Vagina (tissue), 2 donors: ENCODE data around the gene TNNC1. TPM values are rescaled to one million over a fixed set of nuclear protein-coding genes. Genes with fewer than 3 reads are reported as not detected.
A peak's percentile ranks its signal among the peaks of the same experiment; 100 is the strongest.

Source experiments
- DNase-seq, 2 donors: peaks; one replicate each; pipeline ENCODE4 v3.0.0-alpha.2; 2017; ENCODE audit errors: extremely low spot score in 2 of 2
- H3K27ac ChIP-seq: fragments of 200-600 bp; sonication (generic); one replicate; pipeline ENCODE4 v1.5.1; 2019
- H3K27me3 ChIP-seq: fragments of 200-600 bp; sonication (generic); one replicate; pipeline ENCODE4 v1.5.1; 2019
- H3K36me3 ChIP-seq, 2 donors: fragments of 200-600 bp; sonication (generic); one replicate each; pipeline ENCODE4 v1.5.1; 2017 to 2019
- H3K4me1 ChIP-seq: fragments of 200-600 bp; sonication (generic); one replicate; pipeline ENCODE4 v1.5.1; 2019
- H3K4me3 ChIP-seq, 2 donors: fragments of 200-600 bp; sonication (generic); 1 replicate in 1 of 2; 2 replicates in 1 of 2; pipeline ENCODE4 v1.5.1; 2016 to 2019
- H3K9me3 ChIP-seq: fragments of 200-600 bp; sonication (generic); one replicate; pipeline ENCODE4 v1.5.1; 2019
- POLR2A ChIP-seq, 2 donors: fragments of 450-650 bp; IDR thresholded peaks; one replicate each; pipeline ENCODE4 v1.6.1; 2017; ENCODE audit warnings: antibody characterized with exemption in 2 of 2, mild to moderate bottlenecking in 2 of 2, moderate library complexity in 2 of 2
- POLR2AphosphoS5 ChIP-seq, 2 donors: sonication (generic); formaldehyde crosslinking; IDR thresholded peaks; one replicate each; pipeline ENCODE4 v1.9.0; 2017; ENCODE audit warnings: antibody characterized with exemption in 2 of 2, mild to moderate bottlenecking in 2 of 2, low read depth in 1 of 2; ENCODE audit not compliant: insufficient read depth in 1 of 2
- intact Hi-C: fragments of 100-400 bp; cut with DNase I; formaldehyde crosslinking; loops from one replicate; pipeline ENCODE4 v1.15.1; 2023
- total RNA-seq: library from RNA; depleted of rRNA; stranded (reverse); fragments of >200 nt; gene quantifications from one replicate; pipeline ENCODE4 v1.2.3, GENCODE V29; 2016
- TF ChIP-seq, protein P1 (sequence below), 3 experiments: fragments of 450-650 bp in 2 of 3; fragments of 200-600 bp in 1 of 3; sonication (generic) in 1 of 3; IDR thresholded peaks; one replicate each; pipeline ENCODE4 v1.5.1; 2017 to 2019; ENCODE audit warnings: antibody characterized with exemption in 3 of 3, mild to moderate bottlenecking in 2 of 3, moderate library complexity in 2 of 3

Gene TNNC1
- total RNA-seq, 1 donor from 2014 or later: 1.7 TPM

GRCh38 chr3:52454938-52455282 lies 1.1 kb upstream of the TNNC1 start:
- H3K9me3 ChIP-seq: no peaks in the 10 kb centered on the region
- peaks cover 41% of the 10 kb centered on the region for H3K4me1 ChIP-seq
- peak overlapping the region; percentile 88 to 92 for H3K4me3 ChIP-seq
- intact Hi-C loops: no loop called here
- TF ChIP-seq POLR2AphosphoS5 (IDR thresholded peaks at IDR 0.05; ENCODE audit: insufficient read depth in 1 of 2, low read depth in 1 of 2): no peak
- TF ChIP-seq, protein P1, sequence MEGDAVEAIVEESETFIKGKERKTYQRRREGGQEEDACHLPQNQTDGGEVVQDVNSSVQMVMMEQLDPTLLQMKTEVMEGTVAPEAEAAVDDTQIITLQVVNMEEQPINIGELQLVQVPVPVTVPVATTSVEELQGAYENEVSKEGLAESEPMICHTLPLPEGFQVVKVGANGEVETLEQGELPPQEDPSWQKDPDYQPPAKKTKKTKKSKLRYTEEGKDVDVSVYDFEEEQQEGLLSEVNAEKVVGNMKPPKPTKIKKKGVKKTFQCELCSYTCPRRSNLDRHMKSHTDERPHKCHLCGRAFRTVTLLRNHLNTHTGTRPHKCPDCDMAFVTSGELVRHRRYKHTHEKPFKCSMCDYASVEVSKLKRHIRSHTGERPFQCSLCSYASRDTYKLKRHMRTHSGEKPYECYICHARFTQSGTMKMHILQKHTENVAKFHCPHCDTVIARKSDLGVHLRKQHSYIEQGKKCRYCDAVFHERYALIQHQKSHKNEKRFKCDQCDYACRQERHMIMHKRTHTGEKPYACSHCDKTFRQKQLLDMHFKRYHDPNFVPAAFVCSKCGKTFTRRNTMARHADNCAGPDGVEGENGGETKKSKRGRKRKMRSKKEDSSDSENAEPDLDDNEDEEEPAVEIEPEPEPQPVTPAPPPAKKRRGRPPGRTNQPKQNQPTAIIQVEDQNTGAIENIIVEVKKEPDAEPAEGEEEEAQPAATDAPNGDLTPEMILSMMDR (IDR thresholded peaks at IDR 0.05): no peak
- no peak for TF ChIP-seq POLR2A (IDR thresholded peaks at IDR 0.05)
- H3K36me3 ChIP-seq: peaks cover 0 to 13% of the 10 kb centered on the region in 2 donors
- DNase-seq: no peak
- peak overlapping the region; percentile 97 for H3K27ac ChIP-seq
- H3K27me3 ChIP-seq: no peaks in the 10 kb centered on the region

DNA sequence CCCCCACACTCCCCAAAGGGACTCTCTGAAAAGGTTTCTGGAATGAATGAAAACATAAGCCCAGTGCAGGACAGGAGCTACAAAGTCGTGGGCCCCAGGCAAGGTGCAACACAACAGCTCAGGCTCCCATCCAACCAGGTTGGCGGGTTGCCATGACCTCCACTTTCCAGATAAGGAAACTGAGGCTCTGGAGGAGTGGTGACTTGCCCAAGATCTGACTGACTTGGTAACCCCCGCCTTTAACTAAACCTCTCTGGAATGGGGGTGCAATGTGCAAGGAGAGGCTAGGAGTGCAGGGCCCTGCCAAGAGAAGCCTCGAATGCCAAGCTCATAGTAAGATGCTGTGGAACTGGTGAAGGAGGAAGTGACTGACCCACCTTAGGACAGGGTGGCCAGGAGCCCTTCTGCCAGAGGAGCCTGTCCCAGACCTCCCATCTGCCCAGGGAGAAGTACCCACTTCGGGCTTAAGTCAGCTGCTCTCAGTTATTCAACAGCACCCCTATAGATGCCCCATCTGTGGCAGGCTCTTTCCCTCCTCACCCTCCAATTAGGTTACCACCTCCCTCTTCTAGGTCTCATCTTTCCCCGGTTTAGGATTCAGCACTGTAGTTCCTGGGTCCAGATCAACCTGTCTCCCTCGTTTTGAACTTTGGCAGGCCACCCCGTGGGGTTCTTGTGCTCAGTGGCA lies 553 bp upstream of the TNNC1 start:
- peaks cover 41% of the 10 kb centered on the region for H3K4me1 ChIP-seq
- TF ChIP-seq POLR2AphosphoS5 (IDR thresholded peaks at IDR 0.05; ENCODE audit: insufficient read depth in 1 of 2, low read depth in 1 of 2): no peak
- TF ChIP-seq POLR2A (IDR thresholded peaks at IDR 0.05): no peak
- TF ChIP-seq, protein P1 (IDR thresholded peaks at IDR 0.05): no peak
- intact Hi-C loops: no loop called here

GRCh38 chr3:52452570-52453221 lies 1.1 kb downstream of the TNNC1 start:
- Histone ChIP-seq H3K27ac (no peak overlapping the region), H3K4me3 (no peak overlapping the region), H3K27me3 (no peaks in the 10 kb centered on the region), H3K36me3 (no peaks in the 10 kb centered on the region), H3K9me3 (no peaks in the 10 kb centered on the region), H3K4me1 (peaks cover 31% of the 10 kb centered on the region)
- TF ChIP-seq POLR2AphosphoS5 (IDR thresholded peaks at IDR 0.05; ENCODE audit: insufficient read depth in 1 of 2, low read depth in 1 of 2): no peak
- TF ChIP-seq, protein P1 (IDR thresholded peaks at IDR 0.05): no peak
- TF ChIP-seq POLR2A (IDR thresholded peaks at IDR 0.05): no peak
- intact Hi-C loops: no loop called here
- no peak for DNase-seq

More for the DNA sequence above, 553 bp upstream of the TNNC1 start:
- H3K27ac ChIP-seq: peak overlapping the region; percentile 97
- no peaks in the 10 kb centered on the region for H3K27me3 ChIP-seq
- H3K9me3 ChIP-seq: no peaks in the 10 kb centered on the region
- peaks cover 0 to 12% of the 10 kb centered on the region in 2 donors for H3K36me3 ChIP-seq
- H3K4me3 ChIP-seq: peak overlapping the region in 1 of 2 donors; percentile 92
- DNase-seq: no peak

DNA sequence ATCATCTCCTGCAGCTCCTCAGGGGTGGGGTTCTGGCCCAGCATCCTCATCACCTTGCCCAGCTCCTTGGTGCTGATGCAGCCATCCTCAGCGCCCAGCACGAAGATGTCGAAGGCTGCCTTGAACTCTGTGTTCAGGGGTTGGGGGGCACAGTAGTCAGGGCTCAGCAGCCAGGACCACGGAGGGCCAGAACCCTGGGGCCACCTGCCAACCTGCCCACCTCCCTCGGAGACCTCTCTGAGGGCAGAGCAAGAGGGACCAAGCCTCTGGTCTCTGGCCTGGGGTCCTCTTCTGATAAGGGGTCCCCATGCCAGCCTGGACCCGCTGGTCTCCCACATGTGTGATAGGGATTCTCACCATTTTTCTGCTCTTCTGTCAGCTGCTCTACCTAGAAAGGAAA lies 1.7 kb downstream of the TNNC1 start:
- no peaks in the 10 kb centered on the region for H3K27me3 ChIP-seq
- intact Hi-C loops: no loop called here
- DNase-seq: no peak
- no peaks in the 10 kb centered on the region for H3K36me3 ChIP-seq
- H3K4me1 ChIP-seq: peaks cover 26% of the 10 kb centered on the region
- H3K27ac ChIP-seq: no peak overlapping the region
- TF ChIP-seq POLR2AphosphoS5 (IDR thresholded peaks at IDR 0.05; ENCODE audit: insufficient read depth in 1 of 2, low read depth in 1 of 2): no peak
- no peak for TF ChIP-seq POLR2A (IDR thresholded peaks at IDR 0.05)
- TF ChIP-seq, protein P1 (IDR thresholded peaks at IDR 0.05): no peak
- H3K9me3 ChIP-seq: no peaks in the 10 kb centered on the region
- H3K4me3 ChIP-seq: no peak overlapping the region
